NCI-H2227 treated with DMSO at 0.1 percent for 48 hours (cell line): ENCODE results near the gene GNB1.
"Not testable (repeated sequence)": the region's sequence is repeated elsewhere in the genome, so short reads cannot be mapped to it uniquely, and the experiment has no call there.

ENCODE experiments used
- DNase-seq: peaks from one replicate; lab custom pipeline; 2025; lab: John Stamatoyannopoulos, UW

The GNB1 gene

DNA sequence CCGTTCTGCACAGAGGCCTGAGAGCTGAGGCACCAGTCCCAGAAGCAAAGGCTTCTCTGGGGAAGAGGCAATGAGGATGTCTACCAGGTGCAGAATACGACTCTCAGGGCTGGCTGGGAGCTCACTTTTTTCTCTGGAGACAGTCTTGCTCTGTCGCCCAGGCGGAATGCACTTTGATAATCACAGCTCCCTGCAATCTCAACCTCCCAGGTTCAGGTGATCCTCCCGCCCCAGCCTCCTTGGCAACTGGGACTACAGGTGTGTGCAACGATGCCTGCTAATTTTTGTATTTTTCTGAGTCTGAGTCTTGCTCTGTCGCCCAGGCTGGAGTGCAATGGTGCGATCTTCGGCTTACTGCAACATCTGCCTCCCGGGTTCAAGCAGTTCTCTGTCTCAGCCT, 130.2 kb downstream of the GNB1 start:
- no peak for DNase-seq

- DNase-seq, result no peak
Observed at GRCh38 chr1:1760345-1760650, 130.6 kb downstream of the GNB1 start.

GRCh38 chr1:1759456-1760344, 131.2 kb downstream of the GNB1 start:
- DNase-seq, result no peak

- no peak for DNase-seq
Observed at GRCh38 chr1:1758692-1759455, 132.0 kb downstream of the GNB1 start.

DNA sequence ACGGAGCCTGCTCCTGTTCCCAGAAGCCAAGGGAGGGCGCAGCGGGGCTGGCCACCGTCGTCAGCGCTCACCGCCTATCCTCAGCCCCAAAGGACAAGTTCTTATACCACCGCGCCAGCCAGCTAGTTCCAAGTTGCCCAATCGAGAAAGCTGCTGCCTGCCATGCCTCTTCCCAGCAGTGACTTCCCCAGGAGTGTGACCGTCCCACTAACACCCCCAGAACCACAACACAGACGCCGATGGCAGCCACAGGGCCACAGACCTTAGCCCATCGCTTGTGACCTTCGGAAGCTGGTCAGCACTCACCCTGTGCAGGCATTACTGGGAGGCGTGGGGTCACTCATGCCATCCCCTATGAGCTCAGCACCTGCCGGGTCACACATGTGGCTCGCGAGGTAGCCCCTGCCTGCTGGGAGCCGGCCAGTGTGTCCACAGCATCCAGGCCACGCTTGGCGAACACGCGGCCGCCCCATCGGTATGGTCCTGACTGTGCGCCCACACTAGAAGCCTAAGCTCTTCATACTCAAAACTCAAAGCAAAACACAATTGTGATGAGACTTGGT, 132.7 kb downstream of the GNB1 start:
- DNase-seq, result no peak

- DNase-seq, result no peak
Observed at GRCh38 chr1:1757422-1758058, 133.3 kb downstream of the GNB1 start.

GRCh38 chr1:1756661-1757421, 134.0 kb downstream of the GNB1 start:
- DNase-seq, result no peak

DNA sequence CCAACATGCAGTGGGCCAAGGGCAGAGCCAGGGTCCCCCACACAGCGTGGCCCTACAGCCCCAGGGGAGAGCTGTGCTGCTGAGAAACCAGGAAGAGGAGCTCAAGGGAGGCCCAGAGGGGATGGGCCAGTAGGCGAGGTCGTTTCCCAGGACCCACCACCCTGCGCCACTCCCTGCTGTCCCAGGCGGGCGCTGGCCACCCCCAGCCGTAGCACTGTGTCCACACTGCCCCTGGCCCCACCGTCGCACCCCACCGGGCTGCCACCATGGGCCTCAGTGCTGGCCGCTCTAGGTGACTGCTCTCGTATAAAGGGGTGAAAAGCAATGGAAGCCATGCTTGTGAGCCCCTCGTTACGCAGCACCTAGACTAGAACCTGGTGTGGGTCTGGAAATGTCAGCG, 135.0 kb downstream of the GNB1 start:
- no peak for DNase-seq

DNA sequence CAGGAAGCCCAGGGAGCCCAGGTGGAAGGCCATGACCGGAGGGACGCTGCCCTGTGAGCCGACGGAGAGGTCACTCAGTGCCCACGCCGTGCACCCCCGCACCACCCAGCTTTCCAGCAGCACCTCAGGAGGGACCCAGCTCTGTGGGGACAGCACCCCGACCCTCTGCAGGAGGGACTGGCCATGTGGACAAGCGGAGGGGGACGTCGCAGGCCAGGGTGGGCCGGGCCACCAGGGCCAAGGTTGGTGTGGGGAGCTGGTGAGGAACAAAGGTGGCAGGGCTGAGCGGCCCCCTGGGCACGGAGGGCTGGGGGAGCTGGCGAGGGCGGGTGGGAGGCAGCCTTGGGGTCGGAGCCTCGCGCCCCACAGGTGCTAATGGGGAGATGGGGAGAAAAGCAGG, 135.5 kb downstream of the GNB1 start:
- no peak for DNase-seq

DNA sequence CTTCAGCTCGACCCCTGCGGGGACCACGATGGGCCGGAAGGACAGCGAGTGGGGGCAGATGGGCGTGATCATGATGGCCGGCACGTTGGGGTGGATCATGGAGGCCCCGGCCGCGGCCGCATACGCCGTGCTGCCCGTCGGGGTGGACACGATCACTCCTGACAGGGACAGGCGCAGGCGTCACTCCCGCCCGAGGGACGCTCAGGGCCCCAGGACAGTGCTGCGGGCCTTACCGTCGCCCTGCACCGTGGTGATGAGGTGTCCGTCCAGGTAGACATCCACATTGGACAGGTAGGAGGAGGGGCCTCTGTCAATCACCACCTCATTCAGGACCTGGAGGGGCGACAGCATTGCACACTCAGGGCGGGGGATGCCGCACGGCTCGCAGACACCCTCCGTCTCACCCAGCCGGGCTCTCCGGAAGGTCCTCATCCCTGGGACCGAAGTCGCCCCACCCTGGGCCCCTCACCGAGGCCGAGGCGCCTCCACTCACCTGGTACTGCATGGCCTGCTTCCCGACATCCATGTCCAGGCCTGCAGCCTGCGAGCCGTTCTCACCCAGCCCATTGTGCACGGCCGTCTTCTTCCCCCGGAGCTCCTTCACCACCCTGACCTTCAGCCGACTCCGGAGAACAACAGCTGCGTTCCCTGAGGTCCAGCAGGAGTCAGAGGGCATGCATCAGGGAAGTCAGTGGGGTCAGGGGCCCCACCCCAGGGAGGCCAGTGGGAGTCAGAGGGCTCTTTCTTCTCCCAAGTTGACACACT, 136.7 kb downstream of the GNB1 start:
- DNase-seq, result no peak

DNA sequence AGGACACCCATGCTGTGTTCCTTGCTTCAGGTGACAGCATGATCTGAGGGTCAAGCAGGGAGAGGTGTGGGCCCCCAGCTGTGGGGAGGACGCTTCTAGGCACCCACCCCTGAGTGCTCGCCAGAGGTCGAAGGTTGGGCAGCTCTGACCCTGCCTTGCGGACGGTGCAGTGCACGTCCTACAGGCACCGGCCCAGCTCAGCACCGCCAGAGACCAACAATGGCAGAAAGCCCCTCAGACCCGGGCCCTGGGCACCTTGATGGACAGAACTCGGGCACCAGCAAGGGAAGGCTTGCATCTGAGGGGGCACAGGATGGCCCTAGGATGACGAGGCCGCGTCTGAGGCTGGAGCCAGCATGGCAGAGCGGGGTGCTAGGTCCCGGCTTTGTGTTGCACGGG, 137.3 kb downstream of the GNB1 start:
- DNase-seq, result no peak

DNA sequence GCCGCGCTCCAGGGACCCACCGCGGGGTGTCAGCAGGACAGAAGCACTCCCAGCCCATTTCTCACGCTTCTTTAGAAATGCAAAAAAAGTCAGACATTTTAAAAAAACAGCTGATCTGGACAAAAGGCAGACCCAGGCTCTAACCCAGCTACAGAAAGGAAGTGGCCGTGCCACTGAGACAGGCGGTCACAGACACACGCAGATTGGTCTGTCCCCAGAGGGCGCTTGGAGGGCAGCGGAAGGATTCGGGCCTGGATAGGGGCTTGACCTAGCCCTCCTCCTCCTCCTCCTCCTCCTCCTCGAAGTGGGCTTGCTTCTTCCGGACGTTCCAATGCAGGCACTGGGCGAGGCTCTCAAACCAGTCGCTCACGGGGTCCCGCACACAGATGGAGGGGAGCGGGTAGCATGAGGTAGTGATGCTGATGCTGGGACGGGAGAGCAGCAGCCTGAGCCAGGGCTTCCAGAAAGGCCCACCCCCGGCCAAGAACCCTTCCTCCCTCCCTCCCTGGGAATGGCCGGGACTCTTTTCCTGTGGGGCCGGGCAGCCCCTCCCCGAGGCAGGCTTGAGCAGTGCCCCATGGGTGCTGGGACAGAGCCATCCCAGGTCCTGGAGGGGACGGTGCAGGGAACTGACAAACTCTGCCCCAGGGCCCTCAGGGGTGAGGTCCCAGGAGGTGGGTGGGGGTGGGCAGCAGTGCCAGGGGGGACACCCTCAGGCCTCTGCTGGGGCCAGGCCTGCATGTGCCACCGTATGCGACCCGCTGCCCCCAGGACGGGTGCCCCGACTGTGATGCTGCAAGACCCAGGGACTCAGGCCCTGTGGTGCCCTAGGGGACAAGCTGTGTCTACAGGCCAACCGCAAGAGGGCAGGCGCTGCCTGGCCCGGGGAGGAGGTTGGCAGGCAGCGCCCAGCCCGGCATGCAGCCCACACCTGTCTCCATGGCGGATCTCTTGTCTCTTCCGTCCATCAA, 138.0 kb downstream of the GNB1 start:
- DNase-seq, result no peak

DNA sequence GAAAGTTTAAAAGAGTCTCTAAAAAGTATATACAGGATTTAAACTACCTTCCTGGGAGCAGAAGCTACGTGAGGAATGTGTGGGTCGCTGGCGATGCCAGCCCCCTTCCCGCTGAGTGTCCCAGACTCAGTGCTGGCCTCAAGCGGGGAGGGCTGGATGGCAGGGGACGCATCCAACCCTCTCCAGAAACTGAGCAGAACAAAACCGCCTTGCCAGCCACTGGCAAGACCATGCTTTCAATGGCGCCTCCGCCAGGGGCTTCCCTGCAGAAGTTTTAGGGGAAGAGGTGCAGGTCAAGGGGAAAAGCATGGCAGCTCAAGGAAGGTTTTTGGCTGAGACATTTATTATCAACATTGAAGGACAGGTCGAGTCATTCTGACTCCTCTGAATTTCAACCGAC, 138.7 kb downstream of the GNB1 start:
- DNase-seq, result no peak

- DNase-seq, result not testable (repeated sequence)
Observed at GRCh38 chr1:1749941-1750340, 140.9 kb downstream of the GNB1 start.

DNA sequence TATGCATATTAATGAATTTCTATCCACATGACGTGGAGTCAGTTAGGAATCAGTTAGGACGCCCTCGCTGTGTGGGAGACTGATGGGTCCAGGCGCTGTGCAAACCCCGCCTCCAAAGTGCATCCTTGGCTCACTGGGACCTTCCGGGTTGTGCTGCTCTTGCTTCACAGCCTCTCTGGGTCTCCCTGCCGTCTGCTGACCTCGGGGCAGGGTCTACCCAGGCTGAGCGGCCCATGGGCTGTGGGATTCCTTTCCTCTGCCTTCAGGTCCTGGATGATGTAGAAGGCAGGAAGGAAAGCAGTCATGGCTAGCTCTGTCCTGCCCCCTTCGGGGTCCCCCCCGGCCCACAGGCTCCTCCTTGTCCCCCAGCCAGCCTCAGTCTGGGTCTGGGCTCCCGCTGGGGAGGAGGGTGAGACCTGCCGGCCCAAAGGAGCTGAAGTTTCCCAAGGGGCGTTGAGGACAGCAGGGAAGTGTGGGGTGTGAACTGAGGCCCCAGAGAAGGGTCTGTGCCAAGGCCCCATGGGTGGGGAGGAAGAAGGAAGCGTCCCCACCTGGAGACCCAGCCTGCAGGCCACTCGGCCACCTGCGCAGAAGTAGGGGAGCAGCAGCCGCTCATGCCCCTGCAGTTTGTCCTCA, 142.1 kb downstream of the GNB1 start:
- no peak for DNase-seq

DNA sequence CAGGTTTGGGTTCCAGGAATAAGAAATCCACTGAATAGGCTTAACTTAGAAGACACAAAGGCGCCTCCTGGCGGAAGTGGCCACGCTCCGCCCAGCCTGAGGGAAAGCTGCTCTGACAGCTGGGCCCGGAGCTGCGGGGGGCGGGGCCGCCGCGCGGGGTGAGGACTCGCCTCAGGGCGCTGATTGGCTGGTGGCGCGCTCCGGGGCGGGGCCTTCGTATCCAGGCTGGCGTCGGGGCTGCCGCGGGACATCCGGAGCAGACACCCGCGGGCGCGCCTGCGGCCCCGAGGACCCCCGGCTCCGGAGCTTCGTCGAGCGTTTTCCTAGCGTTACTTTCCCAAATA, 144.3 kb downstream of the GNB1 start:
- not testable (repeated sequence) for DNase-seq

DNA sequence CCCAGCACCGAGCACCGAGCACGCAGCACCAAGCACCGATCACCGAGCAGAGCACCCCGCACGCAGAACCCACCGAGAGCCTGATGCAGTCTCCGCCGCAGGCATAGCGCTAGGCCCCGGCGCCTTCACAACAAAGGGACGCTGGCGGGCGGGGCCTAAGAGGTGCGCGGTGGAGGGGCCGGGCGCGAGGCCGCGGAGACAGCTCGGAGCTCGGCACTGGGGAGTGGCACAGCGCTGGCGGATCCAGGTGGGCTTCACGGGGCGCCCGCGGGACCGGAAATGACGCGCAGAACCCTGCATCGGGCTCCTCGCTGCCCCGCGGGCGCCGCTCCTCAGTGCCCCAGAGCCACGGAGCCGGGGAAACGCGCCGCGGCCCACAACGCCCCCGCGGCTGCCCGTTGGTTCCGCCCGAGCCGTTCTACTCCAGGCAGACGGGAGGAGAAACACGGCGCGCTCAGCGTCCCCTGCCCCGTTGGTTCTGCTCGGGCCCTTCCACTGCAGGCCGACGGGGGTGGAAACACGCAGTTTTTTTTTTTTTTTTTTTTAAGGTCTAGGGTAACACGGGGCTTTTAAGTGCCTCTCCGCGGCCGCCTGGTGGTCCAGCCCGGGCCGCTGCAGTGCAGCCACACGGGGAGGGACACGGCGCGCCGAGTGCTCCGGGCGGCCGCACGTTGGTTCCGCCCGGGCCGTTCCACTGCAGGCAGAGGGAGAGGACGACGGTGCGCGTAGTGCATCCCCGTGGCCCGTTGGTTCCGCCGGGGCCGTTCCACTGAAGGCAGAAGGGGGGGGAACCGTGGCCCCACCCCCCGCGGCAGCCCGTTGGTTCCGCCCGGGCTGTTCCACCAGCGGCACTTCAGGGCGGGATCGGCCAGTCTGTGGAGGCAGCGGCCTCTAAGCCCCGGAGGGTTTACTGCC, 145.0 kb downstream of the GNB1 start:
- peak; percentile 31 for DNase-seq

GRCh38 chr1:1742529-1742928, 148.4 kb downstream of the GNB1 start:
- DNase-seq, result not testable (repeated sequence)
